ENCODE results near the gene PCSK1.

- TF ChIP-seq BHLHE40 (IDR thresholded peaks at IDR 0.05; ENCODE audit: borderline replicate concordance) (no peak), L3MBTL2 (conservative IDR thresholded peaks at IDR 0.05) (no peak), SP1 (IDR thresholded peaks at IDR 0.05) (no peak), FOXK2 (IDR thresholded peaks at IDR 0.05) (no peak), FOXM1 (IDR thresholded peaks at IDR 0.05; ENCODE audit: borderline replicate concordance) (no peak), HDGF (IDR thresholded peaks at IDR 0.05; ENCODE audit: borderline replicate concordance) (no peak), FOXA1 (IDR thresholded peaks at IDR 0.05) (no peak), TARDBP (IDR thresholded peaks at IDR 0.05) (no peak), ZNF384 (IDR thresholded peaks at IDR 0.05) (no peak)
These were observed 90.0 kb downstream of the PCSK1 start for GRCh38 chr5:96343094-96343493.
